Hematopoietic multipotent progenitor cell treated with erythropoietin and hydrocortisone succinate and interleukin-3 and kit ligand, for 17 days (in vitro differentiated cells): Measurements from ENCODE around the gene SF3B1.
"Not testable (repeated sequence)": the region's sequence is repeated elsewhere in the genome, so short reads cannot be mapped to it uniquely, and the experiment has no call there.

Experiments
- DNase-seq: peaks from one replicate; pipeline ENCODE4 v3.0.0-alpha.2; 2015; ENCODE audit warnings: low spot score

Gene SF3B1

GRCh38 chr2:197378494-197379307 is 56.1 kb downstream of the SF3B1 start:
- DNase-seq = peak; percentile 34

DNA sequence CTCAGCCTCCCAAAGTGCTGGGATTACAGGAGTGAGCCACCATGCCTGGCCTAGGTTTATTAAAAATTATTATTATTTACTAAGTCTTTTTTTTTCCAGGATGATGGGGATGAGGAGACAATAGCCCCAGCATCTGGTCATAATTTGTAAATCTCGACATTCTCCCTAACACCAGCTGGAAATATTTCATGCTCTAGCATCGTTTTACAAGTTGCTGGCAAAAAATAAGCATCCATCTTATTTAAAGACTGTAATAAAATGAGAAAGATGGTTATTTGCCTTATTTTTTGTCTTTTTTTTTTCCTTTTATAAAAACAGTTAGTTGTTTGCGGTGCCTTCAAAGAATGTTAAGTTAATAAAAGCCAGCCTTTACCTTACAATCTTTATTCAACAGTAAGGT is 56.7 kb downstream of the SF3B1 start:
- no peak for DNase-seq

GRCh38 chr2:197377670-197378069 is 57.2 kb downstream of the SF3B1 start:
- DNase-seq = no peak

DNA sequence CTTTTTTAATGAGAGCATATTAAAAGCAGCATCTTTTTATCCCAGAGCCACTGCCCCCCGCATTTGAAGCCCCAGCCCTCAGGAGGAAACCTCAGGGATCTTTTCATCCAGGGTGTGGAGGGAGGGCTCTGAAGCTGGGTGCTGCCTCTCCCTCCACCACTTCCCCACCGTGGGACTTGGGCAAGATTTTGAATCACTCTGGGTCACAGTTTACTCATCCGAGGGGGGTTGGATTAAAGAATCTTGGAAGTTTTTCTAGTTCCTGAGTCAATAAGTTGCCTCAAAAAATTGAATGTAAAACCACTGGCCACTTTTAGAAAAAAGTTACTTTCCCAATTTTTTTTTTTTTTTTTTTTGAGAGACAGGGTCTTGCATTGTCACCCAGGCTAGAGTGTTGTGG is 62.2 kb downstream of the SF3B1 start:
- DNase-seq = no peak

DNA sequence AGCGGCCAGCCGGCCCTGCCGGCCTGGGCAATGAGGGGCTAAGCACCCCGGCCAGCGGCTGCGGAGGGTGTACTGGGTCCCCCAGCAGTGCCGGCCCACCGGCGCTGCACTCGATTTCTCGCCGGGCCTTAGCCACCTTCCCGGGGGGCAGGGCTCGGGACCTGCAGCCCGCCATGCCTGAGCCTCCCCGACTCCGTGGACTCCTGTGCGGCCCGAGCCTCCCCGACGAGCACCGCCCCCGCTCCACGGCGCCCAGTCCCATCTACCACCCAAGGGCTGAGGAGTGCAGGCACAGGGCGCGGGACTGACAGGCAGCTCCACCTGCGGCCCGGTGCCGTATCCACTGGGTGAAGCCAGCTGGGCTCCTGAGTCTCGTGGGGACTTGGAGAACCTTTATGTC is 64.2 kb downstream of the SF3B1 start:
- DNase-seq = not testable (repeated sequence)

- DNase-seq = no peak
These were observed 64.9 kb downstream of the SF3B1 start for GRCh38 chr2:197369933-197370320.

- no peak for DNase-seq
These were observed 65.4 kb downstream of the SF3B1 start for GRCh38 chr2:197369228-197369932.

DNA sequence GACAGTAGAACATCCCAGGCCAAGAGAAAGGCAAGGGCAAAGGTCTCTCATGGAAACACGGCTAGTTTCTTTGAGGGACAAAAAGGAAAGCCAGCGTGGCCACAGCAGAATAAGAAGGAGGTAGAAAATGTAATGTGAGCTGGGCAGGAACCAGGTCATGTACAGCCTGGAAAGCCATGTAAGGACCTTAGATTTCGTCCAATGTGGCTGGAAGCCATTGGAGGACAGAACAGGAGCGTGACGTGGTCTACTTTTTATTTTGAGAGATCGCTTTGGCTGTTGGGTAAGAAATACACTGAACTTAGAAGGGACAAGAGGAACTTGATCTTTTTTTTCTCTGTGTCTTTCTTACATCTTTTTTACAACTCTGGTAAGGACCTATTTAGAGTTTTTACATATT is 66.4 kb downstream of the SF3B1 start:
- no peak for DNase-seq

DNA sequence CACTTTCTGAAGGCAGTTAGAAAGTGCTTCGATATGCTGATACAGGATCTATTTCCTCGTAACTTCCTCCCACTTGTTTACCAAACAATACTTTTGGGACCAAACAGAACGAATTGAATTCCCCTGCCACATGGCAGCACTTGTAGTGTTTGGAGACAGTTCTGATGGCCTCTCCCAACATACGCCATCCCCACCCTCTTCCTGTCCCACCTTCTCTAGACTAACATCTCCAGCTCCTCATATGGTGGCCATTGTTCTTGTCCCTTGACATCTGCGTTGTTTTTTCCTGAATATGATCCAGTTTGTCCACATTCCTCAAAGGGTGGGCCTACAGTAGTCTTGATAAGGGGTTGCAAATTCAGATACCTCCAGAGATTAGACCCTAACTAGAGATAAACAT is 70.8 kb downstream of the SF3B1 start:
- DNase-seq = no peak

- no peak for DNase-seq
These were observed 74.1 kb downstream of the SF3B1 start for GRCh38 chr2:197360744-197361156.

GRCh38 chr2:197359859-197360258 is 75.0 kb downstream of the SF3B1 start:
- no peak for DNase-seq

DNA sequence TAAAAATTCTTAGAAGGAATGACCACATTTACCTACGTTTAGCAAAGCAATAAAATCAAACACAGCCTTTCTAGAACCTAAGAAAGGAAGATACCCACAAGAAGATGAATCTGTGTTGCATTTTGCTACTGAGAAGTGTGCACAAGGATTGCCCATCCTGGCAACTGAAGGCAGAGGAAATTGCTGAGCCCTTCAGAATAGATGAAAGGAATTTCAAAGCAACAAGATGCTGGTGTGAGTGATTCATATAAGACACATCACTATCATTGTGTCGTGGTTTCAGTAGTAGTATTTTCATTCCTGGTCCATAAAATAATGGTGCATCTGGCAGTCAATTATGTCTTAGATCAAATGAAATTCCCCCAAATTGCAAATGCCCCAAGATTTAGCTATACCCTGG is 75.9 kb downstream of the SF3B1 start:
- DNase-seq = no peak

- DNase-seq = no peak
These were observed 76.8 kb downstream of the SF3B1 start for GRCh38 chr2:197357986-197358385.

- DNase-seq = no peak
These were observed 78.7 kb downstream of the SF3B1 start for GRCh38 chr2:197356136-197356535.

- no peak for DNase-seq
These were observed 80.7 kb downstream of the SF3B1 start for GRCh38 chr2:197354169-197354558.

DNA sequence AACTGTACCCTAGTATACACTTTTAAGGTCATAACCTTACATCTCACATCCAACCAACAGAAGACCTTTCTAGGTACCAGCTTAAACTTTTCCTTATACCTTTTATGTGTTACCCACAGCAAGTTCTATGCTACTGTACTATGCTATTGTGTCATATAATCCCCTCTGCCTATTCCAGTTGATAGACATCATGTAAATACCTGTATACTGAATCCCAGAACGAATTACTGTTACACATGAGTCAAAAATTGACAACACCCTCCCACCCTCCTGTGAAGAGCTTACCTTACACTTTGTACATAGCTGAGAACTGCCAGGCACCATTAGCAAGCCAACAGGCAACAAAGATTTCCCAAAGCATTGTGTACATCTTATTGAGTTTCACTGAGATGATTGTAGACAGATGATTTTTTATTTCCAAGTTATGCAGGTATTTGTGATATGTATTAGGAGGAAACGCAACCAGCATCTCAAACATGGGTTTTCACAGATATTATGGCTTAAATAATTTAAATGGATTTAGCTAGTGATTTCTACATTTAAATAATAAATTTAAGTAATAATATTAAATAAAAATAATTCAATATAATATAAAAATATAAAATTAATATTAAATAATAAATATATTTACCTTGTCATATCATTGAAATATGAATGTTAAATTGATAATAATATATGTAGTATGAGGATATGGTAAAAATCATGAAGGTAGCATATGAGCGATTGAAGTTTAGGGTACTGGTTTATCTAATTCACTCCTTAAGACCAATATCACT is 81.2 kb downstream of the SF3B1 start:
- DNase-seq = no peak

DNA sequence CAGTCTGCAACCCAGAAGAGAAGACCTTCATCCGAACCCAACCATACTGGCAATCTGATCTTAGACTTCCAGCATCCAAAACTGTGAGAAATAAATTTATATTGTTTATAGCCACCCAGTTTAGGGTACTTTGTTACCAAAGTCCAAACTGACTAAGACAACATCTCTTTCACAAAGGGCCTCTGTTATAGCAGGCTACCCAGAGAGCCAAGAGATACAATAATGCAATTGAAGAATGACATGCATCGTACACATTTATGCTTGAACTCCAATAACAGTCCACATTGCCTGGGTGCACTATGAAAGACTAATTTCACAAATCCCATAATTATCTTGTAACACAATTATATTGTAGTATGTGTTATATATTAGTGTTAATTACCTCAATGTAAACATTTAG is 85.1 kb downstream of the SF3B1 start:
- no peak for DNase-seq

GRCh38 chr2:197348721-197349360 is 86.0 kb downstream of the SF3B1 start:
- no peak for DNase-seq

DNA sequence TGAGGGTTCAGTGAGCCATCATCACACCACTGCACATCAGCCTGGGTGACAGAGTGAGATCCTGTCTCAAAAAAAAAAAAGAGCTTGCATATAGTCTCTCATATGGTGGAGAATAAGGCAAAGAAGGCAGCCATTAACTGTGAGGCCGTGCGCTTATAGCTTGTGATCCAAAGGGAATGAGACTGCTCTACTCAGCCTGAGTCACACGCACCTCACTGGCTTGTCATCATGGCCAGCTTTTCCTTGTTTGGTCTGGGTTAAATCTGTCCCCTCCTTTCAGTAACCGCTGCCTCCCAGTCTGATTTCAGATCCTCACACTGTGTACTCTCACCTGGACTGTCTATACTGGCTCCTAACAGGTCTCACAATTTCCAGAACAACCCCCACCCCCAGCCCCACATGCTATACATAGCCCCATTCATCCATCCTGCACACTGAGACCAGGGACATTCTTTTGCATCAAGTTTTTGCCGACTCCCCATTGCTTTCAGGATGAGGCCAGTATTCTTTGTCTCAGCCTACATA is 88.9 kb downstream of the SF3B1 start:
- DNase-seq = no peak

- DNase-seq = not testable (repeated sequence)
These were observed 90.9 kb downstream of the SF3B1 start for GRCh38 chr2:197343968-197344367.

DNA sequence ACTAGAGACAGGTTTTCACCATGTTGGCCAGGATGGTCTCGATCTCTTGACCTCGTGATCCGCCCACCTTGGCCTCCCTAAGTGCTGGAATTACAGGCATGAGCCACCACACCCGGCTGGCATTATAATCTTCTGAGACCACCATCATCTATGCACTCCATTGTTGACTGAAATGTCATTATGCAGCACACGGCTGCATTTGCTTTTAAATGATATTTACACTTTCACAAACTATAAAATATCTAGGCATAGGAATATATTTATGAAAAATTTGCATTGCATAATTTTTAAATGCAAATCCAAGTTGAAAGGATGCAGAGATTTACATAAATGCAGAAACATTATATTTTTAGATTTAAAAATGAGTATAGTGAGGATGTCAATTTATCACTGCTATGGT is 94.2 kb downstream of the SF3B1 start:
- DNase-seq = no peak
